K562 (cell line): ENCODE results near the gene BCAS3.

Experiments used
- HNRNPK ChIP-seq: fragments of 200-400 bp; formaldehyde crosslinking; IDR thresholded peaks from one replicate; pipeline ENCODE4 v1.6.1; 2018; ENCODE audit warnings: mild to moderate bottlenecking, low read depth, low read length; ENCODE audit not compliant: poor library complexity, severe bottlenecking
- MAFF ChIP-seq: IDR thresholded peaks from 2 replicates; pipeline ENCODE4 v1.6.1; 2012; ENCODE audit warnings: low read length, improper control_type of control experiment
- POLR2AphosphoS5 ChIP-seq: IDR thresholded peaks from 2 replicates; pipeline ENCODE4 v1.6.1; 2011; ENCODE audit warnings: mild to moderate bottlenecking, low read depth, low read length, moderate library complexity; ENCODE audit not compliant: control insufficient read depth, insufficient read depth
- ZC3H11A ChIP-seq: IDR thresholded peaks from 2 replicates; pipeline ENCODE4 v1.6.1; 2012; ENCODE audit warnings: low read depth, low read length, improper control_type of control experiment

DNA sequence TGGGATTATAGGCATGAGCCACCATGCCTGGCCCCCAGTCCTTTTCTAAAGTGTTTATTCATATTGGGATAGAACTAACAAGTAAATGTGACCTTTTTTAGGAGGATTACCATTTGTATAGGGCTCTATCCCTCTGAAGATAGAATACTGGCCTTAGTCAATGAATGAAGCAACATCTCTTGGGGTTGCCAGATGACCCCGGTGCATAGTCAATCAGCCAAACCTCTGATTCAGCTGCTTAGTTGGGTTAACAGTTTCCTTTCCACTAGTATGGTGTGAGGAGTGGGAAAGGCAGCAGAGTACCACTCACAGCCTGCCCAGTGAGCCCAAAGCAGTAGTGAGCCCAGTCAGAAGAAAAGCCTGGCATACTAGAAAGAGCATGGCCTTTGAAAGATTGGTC lies 627.4 kb downstream of the BCAS3 start:
- no peak for TF ChIP-seq MAFF
- no peak for TF ChIP-seq POLR2AphosphoS5
- no peak for TF ChIP-seq ZC3H11A
- no peak for TF ChIP-seq HNRNPK
